Activated CD8-positive, alpha-beta memory T cell treated with anti-CD3 and anti-CD28 coated beads, Interleukin-2, amount 10 ng/mL, durations not matched to agents 7 days and 5 days (primary cell): ENCODE data around the gene NR2F6. TPM values are rescaled to one million over a fixed set of nuclear protein-coding genes. Genes with fewer than 3 reads are reported as not detected.
"Not testable (repeated sequence)": the region's sequence is repeated elsewhere in the genome, so short reads cannot be mapped to it uniquely, and the experiment has no call there.

Experiments used
- ATAC-seq: fragments of 150-1000 bp; cut with Tn5 transposase; one replicate; pipeline ENCODE4 v1.10.0; 2021; ENCODE audit warnings: moderate library complexity
- CTCF ChIA-PET: fragments of 350-600 bp; sonication (Branson Sonifier 250); formaldehyde crosslinking; loops from one replicate; lab custom pipeline; 2021; ENCODE audit warnings: antibody characterized with exemption; lab: Charles Lee
- DNase-seq: peaks from one replicate; pipeline ENCODE4 v3.0.0-alpha.2; 2020
- H3K27ac Mint-ChIP-seq: one replicate; pipeline ENCODE4 v1.8.0; 2021; ENCODE audit warnings: mild to moderate bottlenecking, mixed read lengths
- H3K27me3 Mint-ChIP-seq: one replicate; pipeline ENCODE4 v1.8.0; 2021; ENCODE audit warnings: mixed read lengths
- H3K36me3 Mint-ChIP-seq: one replicate; pipeline ENCODE4 v1.8.0; 2021; ENCODE audit warnings: mild to moderate bottlenecking, mixed read lengths
- H3K4me1 Mint-ChIP-seq: one replicate; pipeline ENCODE4 v1.8.0; 2021; ENCODE audit warnings: mixed read lengths
- H3K4me3 Mint-ChIP-seq: one replicate; pipeline ENCODE4 v1.8.0; 2021; ENCODE audit warnings: mild to moderate bottlenecking, moderate library complexity, mixed read lengths
- H3K9me3 Mint-ChIP-seq: one replicate; pipeline ENCODE4 v1.8.0; 2022; ENCODE audit warnings: low read depth, mixed read lengths
- total RNA-seq, 2 experiments: library from RNA; stranded (reverse); gene quantifications; one replicate each; pipeline ENCODE4 v1.2.3, GENCODE V29; 2021

Gene NR2F6
- total RNA-seq, 2 experiments from 2014 or later, result 2.7 to 4.7 TPM

DNA sequence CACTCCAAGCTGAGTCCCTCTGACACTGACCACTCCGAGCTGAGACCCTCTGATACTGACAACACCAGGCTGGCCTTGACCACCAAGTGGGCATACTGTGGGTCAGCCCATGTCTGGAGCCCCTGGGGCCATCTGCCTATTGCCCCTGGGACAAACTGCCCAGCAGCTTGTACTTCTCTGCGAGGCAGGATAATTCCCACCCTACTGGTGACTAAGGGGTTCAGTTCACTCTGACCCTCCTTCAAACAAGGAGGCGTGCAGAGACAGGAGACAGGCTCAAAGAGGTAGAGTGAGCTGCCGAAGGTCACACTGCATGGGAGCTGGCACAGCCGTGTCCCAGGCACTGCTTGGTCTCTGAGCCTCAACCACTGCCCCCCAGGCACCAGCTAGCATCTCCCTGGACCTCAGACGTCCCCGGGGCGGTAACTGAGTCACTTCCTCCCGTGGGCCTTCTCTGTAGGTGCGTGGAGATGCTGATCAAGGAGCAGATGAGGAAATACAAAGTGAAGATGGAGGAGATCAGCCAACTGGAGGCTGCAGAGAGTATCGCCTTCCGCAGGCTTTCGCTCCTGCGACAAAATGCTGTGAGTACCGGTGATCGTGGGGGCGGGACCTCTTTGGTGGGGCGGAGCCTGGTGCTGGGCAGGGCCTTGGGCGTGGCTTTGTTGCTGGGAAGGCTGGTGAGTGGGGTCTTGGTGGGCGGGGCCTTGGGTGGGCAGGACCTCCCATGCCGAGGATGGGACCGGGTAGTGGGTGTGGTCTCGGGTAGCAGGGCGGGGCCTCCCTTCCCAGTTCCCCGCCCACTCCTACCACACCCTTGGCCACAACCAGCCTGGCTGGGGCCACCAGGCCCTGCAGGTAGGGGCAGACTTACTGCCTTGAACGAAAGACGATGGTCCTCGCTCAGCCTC, 36.3 kb downstream of the NR2F6 start:
- CTCF ChIA-PET, result interaction anchor here (1.6 to 1.9 kb wide), 2 partner anchors 26 to 96 kb away, joined by 3 to 7 read pairs; partner anchors contain the start of gene MRPL34
- ATAC-seq, result peak; percentile 73
- Mint-ChIP-seq H3K4me3 (no peak overlapping the region), H3K9me3 (no peaks in the 10 kb centered on the region), H3K27me3 (no peaks in the 10 kb centered on the region), H3K36me3 (peaks cover 32% of the 10 kb centered on the region), H3K27ac (peak overlapping the region; percentile 75), H3K4me1 (peaks cover 17% of the 10 kb centered on the region)
- peak; percentile 76 for DNase-seq

DNA sequence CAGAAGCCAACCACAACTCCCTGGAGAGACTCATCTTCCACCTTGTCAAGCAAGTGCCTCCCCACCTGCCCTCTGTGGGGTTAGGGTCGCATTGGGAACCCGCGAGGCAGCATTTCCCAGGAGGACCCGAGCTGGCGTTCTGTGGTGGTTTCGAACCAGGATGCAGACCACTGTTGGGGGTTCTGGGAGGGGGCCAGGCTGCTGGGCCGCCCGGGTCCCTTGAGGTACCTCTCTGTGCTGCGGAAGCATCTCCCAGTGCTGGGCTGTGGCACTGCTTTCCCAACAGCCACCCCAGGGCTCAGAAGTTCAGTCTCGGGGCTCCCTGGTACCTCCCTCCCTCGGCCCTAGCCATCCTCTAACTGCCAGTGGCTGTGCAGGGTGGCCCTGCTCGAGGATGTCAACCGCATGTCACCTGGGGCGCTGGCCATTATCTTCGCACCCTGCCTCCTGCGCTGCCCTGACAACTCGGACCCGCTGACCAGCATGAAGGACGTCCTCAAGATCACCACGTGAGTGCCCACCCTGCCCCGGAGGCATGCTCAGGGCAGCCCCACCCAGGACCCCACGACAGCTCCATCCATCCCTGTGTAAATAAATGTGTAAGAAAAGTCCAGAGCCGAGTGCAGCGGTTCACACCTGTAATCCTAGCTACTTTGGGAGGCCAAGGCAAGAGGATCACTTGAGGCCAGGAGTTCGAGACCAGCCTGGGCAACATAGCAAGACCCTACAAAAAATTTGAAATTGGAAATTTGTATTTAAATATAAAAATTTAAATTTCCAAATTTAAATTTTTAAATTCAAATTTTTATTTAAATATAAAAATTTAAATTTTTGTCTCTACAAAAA, 38.8 kb downstream of the NR2F6 start:
- DNase-seq (no peak), ATAC-seq (no peak)
- Mint-ChIP-seq H3K36me3 (peaks cover 48% of the 10 kb centered on the region), H3K4me3 (no peak overlapping the region), H3K4me1 (peaks cover 16% of the 10 kb centered on the region), H3K27me3 (no peaks in the 10 kb centered on the region), H3K27ac (no peak overlapping the region), H3K9me3 (no peaks in the 10 kb centered on the region)
- CTCF ChIA-PET, result interaction anchor here (0.6 kb wide), 1 partner anchor 1022 kb away, joined by 3 read pairs; no protein-coding TSS in a partner anchor

DNA sequence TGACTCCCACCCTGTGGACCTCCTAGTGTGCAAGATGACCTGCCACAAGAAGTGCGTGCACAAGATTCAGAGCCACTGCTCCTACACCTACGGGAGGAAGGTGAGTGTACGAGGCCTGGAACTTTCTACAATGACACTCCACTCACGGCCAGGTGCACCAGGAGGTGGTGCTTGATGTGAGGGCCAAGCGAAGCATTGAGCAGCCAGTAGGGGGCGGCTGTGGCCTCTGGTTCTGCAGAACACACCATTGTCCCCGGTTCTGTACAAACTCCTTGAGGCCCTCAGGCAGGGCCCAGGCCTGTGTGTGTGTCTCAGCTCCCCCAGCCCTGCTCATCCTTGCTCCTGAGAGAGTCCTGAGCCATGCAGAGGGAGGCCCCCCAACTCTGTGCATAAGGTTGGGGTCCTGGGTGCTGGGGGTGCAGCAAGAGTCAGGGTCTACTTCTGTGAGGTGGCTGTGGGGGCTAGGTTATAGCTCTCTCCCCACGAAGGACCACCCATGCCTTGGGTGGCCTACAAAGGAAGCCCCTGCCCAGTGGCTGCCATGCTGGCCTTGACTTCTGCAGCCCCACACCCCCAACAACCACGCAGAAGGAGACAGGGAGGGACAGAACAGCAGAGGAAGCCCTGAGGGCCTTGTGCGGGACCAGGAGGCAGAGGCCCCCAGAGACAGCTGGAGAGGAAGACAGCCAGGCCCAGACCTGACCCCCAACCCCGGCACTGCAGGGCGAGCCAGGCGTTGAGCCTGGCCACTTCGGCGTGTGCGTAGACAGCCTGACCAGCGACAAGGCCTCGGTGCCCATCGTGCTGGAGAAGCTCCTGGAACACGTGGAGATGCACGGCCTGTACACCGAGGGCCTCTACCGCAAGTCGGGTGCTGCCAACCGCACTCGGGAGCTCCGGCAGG, 40.2 kb downstream of the NR2F6 start:
- Mint-ChIP-seq H3K36me3 (peaks cover 61% of the 10 kb centered on the region), H3K4me3 (no peak overlapping the region), H3K27ac (no peak overlapping the region), H3K27me3 (no peaks in the 10 kb centered on the region), H3K4me1 (peaks cover 16% of the 10 kb centered on the region), H3K9me3 (no peaks in the 10 kb centered on the region)
- CTCF ChIA-PET, result interaction anchor here (0.6 to 1.0 kb wide), 4 partner anchors 21 to 139 kb away, joined by 3 to 4 read pairs (median 4); no protein-coding TSS in a partner anchor
- peak; percentile 44 for ATAC-seq
- DNase-seq, result peak; percentile 56

DNA sequence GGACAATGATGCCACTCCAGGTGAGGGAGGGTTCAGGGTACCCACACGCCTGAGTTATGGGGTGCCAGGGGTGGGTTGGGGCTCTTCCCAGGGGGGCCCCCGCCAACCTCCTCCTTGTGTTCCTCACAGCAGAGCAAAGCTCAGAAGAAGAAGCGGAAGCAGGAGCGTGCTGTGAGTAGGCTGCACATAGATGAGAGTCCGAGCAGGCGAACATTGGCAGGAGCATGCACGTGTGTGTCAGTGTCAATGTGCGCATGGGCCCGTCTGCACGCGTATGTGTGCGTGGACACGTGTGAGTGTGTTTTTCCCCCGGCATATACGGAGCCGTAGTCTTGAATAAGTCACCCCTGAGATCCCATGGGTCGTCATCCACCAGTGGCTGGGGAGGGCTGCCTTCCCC, 43.0 kb downstream of the NR2F6 start:
- Mint-ChIP-seq H3K27me3 (no peaks in the 10 kb centered on the region), H3K4me1 (no peaks in the 10 kb centered on the region), H3K9me3 (no peaks in the 10 kb centered on the region), H3K27ac (no peak overlapping the region), H3K36me3 (peaks cover 58% of the 10 kb centered on the region), H3K4me3 (no peak overlapping the region)
- CTCF ChIA-PET, result no interaction called here
- DNase-seq (no peak), ATAC-seq (no peak)

DNA sequence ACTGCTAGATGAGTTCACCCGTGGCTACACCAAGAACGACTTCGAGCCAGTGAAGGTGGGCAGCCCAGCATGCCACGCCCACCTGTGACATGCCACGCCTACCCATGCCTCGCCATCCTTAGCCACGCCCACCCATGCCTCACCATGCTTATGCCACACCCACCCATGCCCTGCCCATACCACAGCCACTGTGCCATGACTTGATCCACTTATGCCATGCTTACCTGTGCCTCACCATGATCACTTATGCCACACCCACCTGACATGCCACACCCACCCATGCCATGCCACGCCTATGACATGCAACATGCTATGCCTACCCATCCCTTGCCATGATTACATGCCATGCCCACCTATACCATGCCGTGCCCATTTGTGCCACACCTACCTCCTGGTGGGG, 43.5 kb downstream of the NR2F6 start:
- DNase-seq, result no peak
- CTCF ChIA-PET, result no interaction called here
- H3K4me3 Mint-ChIP-seq, result no peak overlapping the region
- H3K9me3 Mint-ChIP-seq, result no peaks in the 10 kb centered on the region
- H3K36me3 Mint-ChIP-seq, result peaks cover 63% of the 10 kb centered on the region
- ATAC-seq, result peak; percentile 32
- H3K27ac Mint-ChIP-seq, result no peak overlapping the region
- no peaks in the 10 kb centered on the region for H3K4me1 Mint-ChIP-seq
- no peaks in the 10 kb centered on the region for H3K27me3 Mint-ChIP-seq

DNA sequence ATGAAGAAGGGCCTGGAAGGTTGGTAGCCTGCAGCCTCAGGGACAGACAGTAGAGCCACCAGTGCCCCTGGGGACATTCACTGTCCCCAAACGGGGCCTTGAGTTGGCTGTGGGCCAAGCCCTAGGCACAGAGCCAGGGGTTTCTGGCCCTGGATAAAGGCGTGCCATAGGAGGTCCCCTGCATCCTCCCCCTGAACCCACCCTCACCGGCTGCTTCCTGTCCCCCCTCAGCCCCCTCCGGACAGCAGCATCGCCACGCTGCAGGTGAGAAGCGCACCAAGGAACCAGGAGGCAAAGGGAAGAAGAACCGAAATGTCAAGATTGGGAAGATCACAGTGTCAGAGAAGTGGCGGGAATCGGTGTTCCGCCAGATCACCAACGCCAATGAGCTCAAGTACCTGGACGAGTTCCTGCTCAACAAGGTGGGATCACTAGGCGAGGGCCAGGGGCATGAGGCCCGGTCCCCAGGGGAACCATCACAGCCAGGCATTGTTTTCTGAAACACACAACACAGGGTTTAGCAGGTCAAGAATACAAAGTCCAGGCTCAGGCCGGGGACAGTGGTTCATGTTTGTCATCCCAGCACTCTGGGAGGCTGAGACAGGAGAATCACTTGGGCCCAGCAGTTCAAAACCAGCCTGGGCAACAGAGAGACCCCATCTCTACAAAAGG, 45.2 kb downstream of the NR2F6 start:
- CTCF ChIA-PET, result no interaction called here
- no peak overlapping the region for H3K27ac Mint-ChIP-seq
- H3K4me3 Mint-ChIP-seq, result no peak overlapping the region
- H3K27me3 Mint-ChIP-seq, result no peaks in the 10 kb centered on the region
- DNase-seq (no peak), ATAC-seq (no peak)
- no peaks in the 10 kb centered on the region for H3K9me3 Mint-ChIP-seq
- H3K4me1 Mint-ChIP-seq, result peaks cover 2% of the 10 kb centered on the region
- peaks cover 64% of the 10 kb centered on the region for H3K36me3 Mint-ChIP-seq

DNA sequence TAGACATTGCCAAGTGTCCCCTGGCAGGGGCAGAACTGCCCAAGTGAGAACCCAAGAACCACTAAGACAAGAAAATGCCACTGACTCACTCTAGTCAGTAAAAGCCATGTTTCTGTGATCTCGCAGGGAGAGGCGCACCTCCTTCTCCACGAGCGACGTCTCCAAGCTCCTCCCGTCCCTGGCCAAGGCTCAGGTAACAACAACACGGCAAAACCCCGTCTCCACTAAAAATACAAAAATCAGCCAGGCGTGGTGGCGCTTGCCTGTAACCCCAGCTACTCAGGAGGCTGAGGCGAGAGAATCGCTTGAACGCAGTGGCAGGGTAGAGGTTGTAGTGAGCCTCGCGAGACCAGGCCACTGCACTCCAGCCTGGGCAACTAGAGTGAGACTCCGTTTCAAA, 48.1 kb downstream of the NR2F6 start:
- H3K9me3 Mint-ChIP-seq, result no peaks in the 10 kb centered on the region
- H3K36me3 Mint-ChIP-seq, result peaks cover 60% of the 10 kb centered on the region
- H3K27me3 Mint-ChIP-seq, result no peaks in the 10 kb centered on the region
- H3K27ac Mint-ChIP-seq, result no peak overlapping the region
- CTCF ChIA-PET, result no interaction called here
- no peak for DNase-seq
- no peak overlapping the region for H3K4me3 Mint-ChIP-seq
- ATAC-seq, result no peak
- H3K4me1 Mint-ChIP-seq, result peaks cover 2% of the 10 kb centered on the region

DNA sequence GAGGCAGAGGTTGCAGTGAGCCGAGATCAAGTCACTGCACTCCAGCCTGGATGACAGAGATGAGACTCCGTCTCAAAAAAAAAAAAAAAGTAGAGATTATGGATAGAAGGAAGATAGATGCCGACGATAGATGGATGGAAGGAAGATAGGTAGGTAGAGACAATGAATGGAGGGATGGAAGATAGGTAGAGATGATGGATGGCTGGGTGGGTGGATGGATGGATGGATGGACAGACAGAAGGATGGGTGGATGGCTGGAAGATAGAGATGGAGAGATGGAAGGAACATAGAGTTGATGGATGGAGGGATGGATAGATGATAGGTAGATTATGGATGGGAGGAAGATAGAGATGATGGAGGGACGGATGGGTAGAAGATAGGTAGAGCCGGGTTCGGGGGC, 49.1 kb downstream of the NR2F6 start:
- CTCF ChIA-PET, result no interaction called here
- DNase-seq (no peak), ATAC-seq (no peak)
- peak overlapping the region; percentile 8 for H3K27ac Mint-ChIP-seq
- H3K27me3 Mint-ChIP-seq, result no peaks in the 10 kb centered on the region
- peaks cover 2% of the 10 kb centered on the region for H3K4me1 Mint-ChIP-seq
- peaks cover 49% of the 10 kb centered on the region for H3K36me3 Mint-ChIP-seq
- H3K4me3 Mint-ChIP-seq, result no peak overlapping the region
- H3K9me3 Mint-ChIP-seq, result no peaks in the 10 kb centered on the region

DNA sequence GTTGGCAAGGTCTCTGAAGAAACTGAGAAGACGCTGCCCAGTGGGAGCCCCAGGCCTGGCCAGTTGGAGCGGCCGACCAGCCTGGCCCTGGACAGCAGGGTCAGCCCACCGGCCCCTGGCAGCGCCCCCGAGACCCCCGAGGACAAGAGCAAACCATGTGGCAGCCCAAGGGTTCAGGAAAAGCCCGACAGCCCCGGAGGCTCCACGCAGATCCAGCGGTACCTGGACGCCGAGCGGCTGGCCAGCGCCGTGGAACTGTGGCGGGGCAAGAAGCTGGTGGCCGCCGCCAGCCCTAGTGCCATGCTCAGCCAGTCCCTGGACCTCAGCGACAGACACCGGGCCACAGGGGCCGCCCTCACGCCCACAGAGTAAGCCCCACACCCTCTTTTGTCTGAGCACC, 50.6 kb downstream of the NR2F6 start:
- no peak overlapping the region for H3K27ac Mint-ChIP-seq
- no peaks in the 10 kb centered on the region for H3K27me3 Mint-ChIP-seq
- ATAC-seq, result no peak
- H3K4me1 Mint-ChIP-seq, result peaks cover 2% of the 10 kb centered on the region
- no peak for DNase-seq
- no peaks in the 10 kb centered on the region for H3K9me3 Mint-ChIP-seq
- H3K4me3 Mint-ChIP-seq, result no peak overlapping the region
- H3K36me3 Mint-ChIP-seq, result peaks cover 46% of the 10 kb centered on the region
- CTCF ChIA-PET, result no interaction called here

DNA sequence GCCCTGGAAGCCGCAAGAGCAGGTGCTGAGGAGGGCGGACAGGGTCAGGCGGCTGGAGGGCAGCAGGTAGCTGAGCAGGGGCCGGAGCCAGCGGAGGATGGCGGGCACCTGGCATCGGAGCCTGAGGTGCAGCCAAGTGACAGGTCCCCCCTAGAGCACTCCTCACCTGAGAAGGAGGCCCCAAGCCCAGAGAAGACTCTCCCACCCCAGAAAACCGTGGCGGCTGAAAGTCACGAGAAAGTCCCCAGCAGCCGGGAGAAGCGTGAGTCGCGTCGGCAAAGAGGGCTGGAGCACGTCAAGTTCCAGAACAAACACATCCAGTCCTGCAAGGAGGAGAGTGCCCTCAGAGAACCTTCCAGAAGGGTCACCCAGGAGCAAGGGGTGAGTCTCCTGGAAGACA, 51.1 kb downstream of the NR2F6 start:
- Mint-ChIP-seq H3K4me3 (no peak overlapping the region), H3K4me1 (peaks cover 2% of the 10 kb centered on the region), H3K27me3 (no peaks in the 10 kb centered on the region), H3K36me3 (peaks cover 46% of the 10 kb centered on the region), H3K27ac (no peak overlapping the region), H3K9me3 (no peaks in the 10 kb centered on the region)
- no peak for ATAC-seq
- CTCF ChIA-PET, result no interaction called here
- DNase-seq, result no peak

DNA sequence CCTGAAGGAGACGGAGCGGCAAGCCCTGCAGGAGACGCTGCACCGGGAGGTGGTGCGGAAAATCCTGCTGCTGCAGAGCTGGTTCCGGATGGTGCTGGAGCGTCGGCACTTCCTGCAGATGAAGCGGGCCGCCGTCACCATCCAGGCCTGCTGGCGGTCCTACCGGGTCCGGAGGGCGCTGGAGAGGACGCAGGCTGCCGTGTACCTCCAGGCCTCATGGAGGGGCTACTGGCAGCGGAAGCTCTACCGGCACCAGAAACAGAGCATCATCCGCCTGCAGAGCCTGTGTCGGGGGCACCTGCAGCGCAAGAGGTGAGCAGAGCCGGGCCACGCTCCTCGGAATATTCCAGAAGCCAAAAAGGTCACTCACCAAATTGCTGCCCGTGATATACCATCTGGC, 53.0 kb downstream of the NR2F6 start:
- Mint-ChIP-seq H3K4me3 (no peak overlapping the region), H3K27ac (no peak overlapping the region), H3K4me1 (peaks cover 2% of the 10 kb centered on the region), H3K27me3 (no peaks in the 10 kb centered on the region), H3K9me3 (no peaks in the 10 kb centered on the region), H3K36me3 (peaks cover 49% of the 10 kb centered on the region)
- DNase-seq (no peak), ATAC-seq (no peak)
- CTCF ChIA-PET, result interaction anchor here (1.0 kb wide), 1 partner anchor 11 kb away, joined by 3 read pairs; no protein-coding TSS in a partner anchor

DNA sequence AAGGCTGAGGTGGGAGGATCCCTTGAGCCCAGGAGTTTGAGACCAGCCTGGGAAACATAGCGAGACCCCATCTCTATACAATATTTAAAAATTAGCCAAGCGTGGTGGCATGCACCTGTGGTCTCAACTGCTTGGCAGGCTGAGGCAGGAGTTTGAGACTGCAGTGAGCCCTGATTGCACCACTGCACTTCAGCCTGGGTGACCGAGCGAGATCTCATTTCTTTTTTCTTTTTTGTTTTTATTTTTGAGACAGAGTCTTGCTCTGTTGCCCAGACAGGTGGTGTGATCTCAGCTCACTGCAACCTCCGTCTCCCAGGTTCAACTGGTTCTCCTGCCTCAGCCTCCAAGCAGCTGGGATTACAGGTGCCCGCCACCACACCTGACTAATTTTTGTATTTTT, 54.0 kb downstream of the NR2F6 start:
- CTCF ChIA-PET, H3K4me3 Mint-ChIP-seq, H3K4me1 Mint-ChIP-seq, H3K9me3 Mint-ChIP-seq, H3K27ac Mint-ChIP-seq, DNase-seq, ATAC-seq, H3K27me3 Mint-ChIP-seq: not testable (repeated sequence)
- peaks cover 50% of the 10 kb centered on the region for H3K36me3 Mint-ChIP-seq
